IMR-90 (cell line): ENCODE results near the gene RASL10B.

ENCODE experiments used
- BHLHE40 ChIP-seq: fragments of 150-350 bp; IDR thresholded peaks from 2 replicates; pipeline ENCODE4 v1.6.1; 2016; ENCODE audit warnings: mild to moderate bottlenecking, low read depth, low read length
- CEBPB ChIP-seq: IDR thresholded peaks from 2 replicates; pipeline ENCODE4 v1.6.1; 2012; ENCODE audit warnings: low read depth, low read length, improper control_type of control experiment
- CHD1 ChIP-seq: IDR thresholded peaks from 2 replicates; pipeline ENCODE4 v1.6.1; 2012; ENCODE audit warnings: low read depth, low read length, improper control_type of control experiment
- CTCF ChIP-seq: conservative IDR thresholded peaks from 2 replicates; pipeline ENCODE4 v1.5.1; 2012; ENCODE audit warnings: mild to moderate bottlenecking, low read depth, low read length, improper control_type of control experiment
- MAFK ChIP-seq: IDR thresholded peaks from 2 replicates; pipeline ENCODE4 v1.6.1; 2012; ENCODE audit warnings: low read depth, low read length, improper control_type of control experiment
- NFE2L2 ChIP-seq: fragments of 150-350 bp; IDR thresholded peaks from 2 replicates; pipeline ENCODE4 v1.6.1; 2016; ENCODE audit warnings: low read depth, mild to moderate bottlenecking, low read length
- POLR2A ChIP-seq: IDR thresholded peaks from 2 replicates; pipeline ENCODE4 v1.6.1; 2012; ENCODE audit warnings: mild to moderate bottlenecking, low read depth, low read length
- RAD21 ChIP-seq: IDR thresholded peaks from 2 replicates; pipeline ENCODE4 v1.6.1; 2012; ENCODE audit warnings: low read length, improper control_type of control experiment
- RCOR1 ChIP-seq: IDR thresholded peaks from 2 replicates; pipeline ENCODE4 v1.6.1; 2012; ENCODE audit warnings: mild to moderate bottlenecking, low read length, improper control_type of control experiment; ENCODE audit not compliant: insufficient replicate concordance
- RFX5 ChIP-seq: IDR thresholded peaks from 2 replicates; pipeline ENCODE4 v1.8.0; 2012; ENCODE audit warnings: low read depth, mild to moderate bottlenecking, low read length, moderate library complexity
- SMC3 ChIP-seq: fragments of 150-350 bp; IDR thresholded peaks from 2 replicates; pipeline ENCODE4 v1.6.1; 2016; ENCODE audit warnings: low read depth, mild to moderate bottlenecking, antibody characterized with exemption, low read length, moderate library complexity
- USF2 ChIP-seq: fragments of 150-350 bp; IDR thresholded peaks from 2 replicates; pipeline ENCODE4 v1.6.1; 2017; ENCODE audit warnings: mild to moderate bottlenecking, antibody characterized with exemption, low read length, low read depth
- TF ChIP-seq, protein P1 (sequence below): fragments of 150-350 bp; IDR thresholded peaks from 2 replicates; pipeline ENCODE4 v1.6.1; 2016; ENCODE audit warnings: low read depth, mild to moderate bottlenecking, low read length, moderate library complexity, borderline replicate concordance

DNA sequence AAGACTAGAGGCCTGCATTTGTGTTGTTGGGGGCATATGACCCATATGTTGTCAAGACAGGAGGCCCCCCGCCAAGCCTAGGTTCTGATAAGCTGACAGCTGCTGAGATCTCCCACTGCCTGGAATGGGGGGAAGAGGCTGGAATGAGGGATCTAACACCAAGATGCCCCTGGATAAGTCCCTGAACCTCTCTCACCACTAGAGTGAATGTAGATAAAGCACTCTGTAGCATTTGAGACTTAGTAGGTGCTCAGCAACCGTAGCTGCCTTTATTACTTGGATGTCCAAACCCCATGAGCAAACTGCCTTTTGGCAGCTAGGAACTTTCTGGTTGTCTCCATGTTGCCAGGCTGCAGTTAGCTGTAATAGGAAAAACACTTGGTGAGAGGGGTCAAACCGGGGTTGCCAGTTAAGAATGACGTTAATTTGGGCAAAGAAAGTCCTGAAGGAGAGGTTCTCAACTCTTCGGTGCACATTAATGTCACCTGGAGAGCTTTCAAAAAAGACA is 4.4 kb upstream of the RASL10B start:
- TF ChIP-seq, protein P1, sequence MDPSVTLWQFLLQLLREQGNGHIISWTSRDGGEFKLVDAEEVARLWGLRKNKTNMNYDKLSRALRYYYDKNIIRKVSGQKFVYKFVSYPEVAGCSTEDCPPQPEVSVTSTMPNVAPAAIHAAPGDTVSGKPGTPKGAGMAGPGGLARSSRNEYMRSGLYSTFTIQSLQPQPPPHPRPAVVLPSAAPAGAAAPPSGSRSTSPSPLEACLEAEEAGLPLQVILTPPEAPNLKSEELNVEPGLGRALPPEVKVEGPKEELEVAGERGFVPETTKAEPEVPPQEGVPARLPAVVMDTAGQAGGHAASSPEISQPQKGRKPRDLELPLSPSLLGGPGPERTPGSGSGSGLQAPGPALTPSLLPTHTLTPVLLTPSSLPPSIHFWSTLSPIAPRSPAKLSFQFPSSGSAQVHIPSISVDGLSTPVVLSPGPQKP, result no peak
- no peak for TF ChIP-seq CTCF
- no peak for TF ChIP-seq POLR2A
- no peak for TF ChIP-seq SMC3
- no peak for TF ChIP-seq RAD21
- no peak for TF ChIP-seq CEBPB
- no peak for TF ChIP-seq BHLHE40
- no peak for TF ChIP-seq CHD1
- TF ChIP-seq RFX5, result no peak
- TF ChIP-seq NFE2L2, result no peak
- no peak for TF ChIP-seq USF2
- TF ChIP-seq RCOR1, result no peak
- no peak for TF ChIP-seq MAFK
